ENCODE results near the gene OXT.
"Not testable (repeated sequence)": the region's sequence is repeated elsewhere in the genome, so short reads cannot be mapped to it uniquely, and the experiment has no call there.

Gene OXT
- 0 to 0.22 (median 0) reads per million in 17 experiments for total RNA-seq

DNA sequence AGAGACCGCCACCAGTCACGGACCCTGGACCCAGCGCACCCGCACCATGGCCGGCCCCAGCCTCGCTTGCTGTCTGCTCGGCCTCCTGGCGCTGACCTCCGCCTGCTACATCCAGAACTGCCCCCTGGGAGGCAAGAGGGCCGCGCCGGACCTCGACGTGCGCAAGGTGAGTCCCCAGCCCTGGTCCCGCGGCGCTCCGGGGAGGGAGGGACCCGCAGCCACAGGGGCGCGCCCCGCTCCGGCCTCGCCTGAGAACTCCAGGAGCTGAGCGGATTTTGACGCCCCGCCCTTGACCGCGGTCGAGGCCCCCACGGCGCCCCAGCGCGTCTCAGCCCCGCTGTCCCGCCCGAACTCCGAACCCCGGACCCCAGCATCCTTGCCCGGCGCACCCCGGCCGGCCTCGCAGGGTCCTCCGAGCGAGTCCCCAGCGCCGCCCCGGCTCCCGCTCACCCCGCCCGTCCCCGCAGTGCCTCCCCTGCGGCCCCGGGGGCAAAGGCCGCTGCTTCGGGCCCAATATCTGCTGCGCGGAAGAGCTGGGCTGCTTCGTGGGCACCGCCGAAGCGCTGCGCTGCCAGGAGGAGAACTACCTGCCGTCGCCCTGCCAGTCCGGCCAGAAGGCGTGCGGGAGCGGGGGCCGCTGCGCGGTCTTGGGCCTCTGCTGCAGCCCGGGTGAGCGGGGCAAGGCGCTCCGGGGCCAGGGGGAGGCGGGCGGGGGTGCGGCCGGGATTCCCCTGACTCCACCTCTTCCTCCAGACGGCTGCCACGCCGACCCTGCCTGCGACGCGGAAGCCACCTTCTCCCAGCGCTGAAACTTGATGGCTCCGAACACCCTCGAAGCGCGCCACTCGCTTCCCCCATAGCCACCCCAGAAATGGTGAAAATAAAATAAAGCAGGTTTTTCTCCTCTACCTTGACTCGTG lies at the start of gene OXT:
OXT (plus strand) TSS at position 11 of the 920 bp plus-strand sequence; CDS start at position 47, 36 bp downstream.
- peak in 3 of 4 experiments; percentile 26 to 70 (median 50) for DNase-seq

DNA sequence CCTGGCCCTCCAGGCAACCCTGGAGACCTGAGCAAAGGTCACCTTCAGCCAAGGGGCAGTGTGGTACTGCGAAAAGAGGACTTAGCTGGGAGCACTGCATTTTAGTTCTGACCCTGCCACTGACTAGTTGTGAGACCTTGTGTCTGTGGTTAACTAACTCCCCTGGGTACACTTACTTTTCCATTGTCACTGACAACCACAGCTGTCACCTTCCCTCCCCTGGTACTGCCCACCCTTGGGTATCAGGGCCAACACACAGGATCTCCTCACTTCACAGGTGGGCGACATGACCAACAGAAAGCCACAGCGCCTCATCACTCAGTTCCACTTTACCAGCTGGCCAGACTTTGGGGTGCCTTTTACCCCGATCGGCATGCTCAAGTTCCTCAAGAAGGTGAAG lies 49.6 kb upstream of the OXT start:
- DNase-seq: no peak

DNA sequence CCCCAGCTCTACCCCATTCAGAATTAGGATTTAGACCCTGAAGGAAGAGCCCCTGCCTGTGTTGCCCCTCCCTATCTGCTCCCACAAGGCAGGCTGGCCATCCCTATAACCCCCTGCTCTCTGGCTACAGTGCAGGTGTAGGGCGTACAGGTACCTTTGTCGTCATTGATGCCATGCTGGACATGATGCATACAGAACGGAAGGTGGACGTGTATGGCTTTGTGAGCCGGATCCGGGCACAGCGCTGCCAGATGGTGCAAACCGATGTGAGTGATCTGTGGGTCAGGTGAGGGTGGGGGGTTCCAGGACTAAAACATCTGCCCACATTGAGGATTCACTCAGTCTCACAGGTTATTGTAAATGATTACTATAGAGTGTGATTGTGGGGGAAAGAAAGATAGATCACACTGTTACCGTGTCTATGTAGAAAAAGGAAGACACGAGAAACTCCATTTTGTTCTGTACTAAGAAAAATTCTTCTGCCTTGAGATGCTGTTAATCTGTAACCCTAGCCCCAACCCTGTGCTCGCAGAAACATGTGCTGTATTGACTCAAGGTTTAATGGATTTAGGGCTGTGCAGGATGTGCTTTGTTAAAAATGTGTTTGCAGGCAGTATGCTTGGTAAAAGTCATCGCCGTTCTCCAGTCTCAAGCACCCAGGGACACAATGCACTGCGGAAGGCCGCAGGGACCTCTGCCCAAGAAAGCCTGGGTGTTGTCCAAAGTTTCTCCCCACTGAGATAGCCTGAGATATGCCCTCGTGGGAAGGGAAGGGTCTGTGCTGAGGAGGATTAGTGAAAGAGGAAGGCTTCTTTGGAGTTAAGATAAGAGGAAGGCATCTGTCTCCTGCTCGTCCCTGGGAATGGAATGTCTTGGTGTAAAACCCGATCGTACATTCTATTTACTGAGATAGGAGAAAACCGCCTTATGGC lies 48.6 kb upstream of the OXT start:
- DNase-seq: not testable (repeated sequence)

DNA sequence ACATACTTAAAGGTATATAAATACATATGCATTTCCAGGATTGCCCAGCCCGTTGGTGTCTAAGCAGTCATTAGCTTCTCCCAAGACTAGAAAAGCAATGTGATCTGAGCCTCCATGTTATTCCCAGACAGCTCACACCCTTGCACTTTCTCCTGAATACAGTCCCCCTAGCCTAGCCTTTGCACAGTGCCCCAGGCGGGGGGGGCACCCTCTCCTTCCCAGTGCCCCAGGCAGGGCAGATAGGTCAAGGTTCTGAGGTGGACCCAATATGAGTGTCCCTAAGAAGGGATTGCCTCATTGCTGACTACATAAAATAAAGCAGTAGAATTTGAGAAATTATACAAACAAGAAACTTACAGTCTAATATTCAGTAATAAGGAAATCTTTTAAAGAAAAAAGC lies 43.4 kb upstream of the OXT start:
- DNase-seq: no peak

DNA sequence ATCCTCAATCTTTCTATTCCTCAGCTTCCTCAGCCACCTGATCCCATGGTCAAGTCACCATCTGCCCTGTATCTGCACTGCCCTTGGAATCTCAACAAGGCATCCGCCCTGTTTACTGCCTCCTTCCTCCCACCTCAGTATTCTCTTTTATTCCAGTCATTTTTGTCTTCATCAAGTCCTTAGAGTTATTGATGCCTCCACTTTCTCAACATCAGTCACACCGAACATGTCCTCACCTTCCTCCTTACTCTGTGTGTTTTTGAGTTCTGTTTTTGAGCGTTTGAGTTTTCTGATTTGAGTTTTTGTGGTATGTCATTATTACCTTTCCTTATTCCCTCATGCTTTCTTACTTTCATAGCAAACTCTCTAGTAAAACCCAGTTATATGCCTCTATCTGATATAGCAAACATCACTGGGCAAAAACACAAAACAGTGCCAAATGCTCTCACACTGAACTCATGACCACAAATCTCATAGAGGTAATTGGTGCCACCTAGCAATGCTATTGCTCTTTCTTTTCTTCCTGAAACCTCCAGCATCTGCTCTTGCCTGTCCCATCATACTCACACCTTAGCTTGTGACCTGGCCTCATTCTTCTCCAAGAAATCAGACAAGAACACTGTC lies 39.8 kb upstream of the OXT start:
- DNase-seq: no peak

DNA sequence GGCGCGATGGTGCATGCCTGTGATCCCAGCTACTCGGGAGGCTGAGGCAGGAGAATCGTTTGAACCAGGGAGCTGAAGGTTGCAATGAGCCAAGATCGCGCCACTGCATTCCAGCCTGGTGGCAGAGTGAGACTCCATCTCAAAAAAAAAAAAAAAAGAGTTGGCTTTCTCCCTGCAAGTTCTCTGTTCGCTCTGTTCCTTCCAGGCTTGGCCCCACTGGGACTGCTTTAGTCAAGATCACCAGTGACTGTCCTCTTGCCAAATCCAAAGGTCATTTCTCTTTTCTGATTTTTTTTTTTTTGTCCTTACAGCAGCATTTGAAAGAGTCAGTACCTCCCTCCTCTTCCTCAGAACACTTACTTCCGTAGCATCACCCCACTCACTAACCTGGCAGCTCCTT lies 38.8 kb upstream of the OXT start:
- DNase-seq: no peak

DNA sequence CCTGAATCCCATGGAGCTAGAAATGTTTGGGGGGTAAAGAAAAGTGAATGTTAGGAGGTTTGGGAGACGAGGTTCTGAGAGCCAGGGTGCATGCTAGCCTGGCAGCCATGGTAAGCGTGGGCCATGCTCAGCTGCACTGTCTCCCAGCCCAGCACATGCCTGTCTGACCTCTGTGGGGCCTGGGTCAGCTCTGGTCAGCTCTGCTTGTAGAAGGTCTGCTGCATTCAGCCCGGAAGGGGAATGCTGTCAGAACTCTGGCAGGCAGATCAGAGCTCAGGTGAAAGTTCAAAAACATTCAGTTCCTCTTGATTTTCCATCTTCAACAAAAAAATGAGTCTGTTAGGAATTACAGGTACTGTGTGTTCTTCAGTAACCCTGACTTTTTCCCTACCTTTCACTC lies 33.8 kb upstream of the OXT start:
- no peak for DNase-seq

DNA sequence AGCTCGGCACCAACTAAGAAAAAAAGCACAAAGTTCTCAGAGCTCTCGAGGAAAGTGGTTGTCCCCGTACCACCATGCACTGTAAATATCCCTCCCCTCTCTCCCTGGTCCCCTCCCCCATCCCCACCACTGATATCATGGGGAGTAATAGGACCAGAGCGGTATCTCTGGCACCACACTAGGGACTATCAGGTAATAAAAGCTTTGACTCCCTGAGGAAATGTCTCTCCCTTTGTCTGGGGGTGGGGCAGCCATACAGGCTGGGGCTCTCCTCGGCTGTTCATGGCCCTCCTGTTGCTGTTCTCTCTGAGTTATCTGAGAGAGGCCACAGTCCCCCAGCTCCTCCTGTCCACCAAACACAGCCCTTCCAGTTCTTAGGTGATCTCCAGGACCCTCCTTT lies 33.0 kb upstream of the OXT start:
- DNase-seq: no peak

DNA sequence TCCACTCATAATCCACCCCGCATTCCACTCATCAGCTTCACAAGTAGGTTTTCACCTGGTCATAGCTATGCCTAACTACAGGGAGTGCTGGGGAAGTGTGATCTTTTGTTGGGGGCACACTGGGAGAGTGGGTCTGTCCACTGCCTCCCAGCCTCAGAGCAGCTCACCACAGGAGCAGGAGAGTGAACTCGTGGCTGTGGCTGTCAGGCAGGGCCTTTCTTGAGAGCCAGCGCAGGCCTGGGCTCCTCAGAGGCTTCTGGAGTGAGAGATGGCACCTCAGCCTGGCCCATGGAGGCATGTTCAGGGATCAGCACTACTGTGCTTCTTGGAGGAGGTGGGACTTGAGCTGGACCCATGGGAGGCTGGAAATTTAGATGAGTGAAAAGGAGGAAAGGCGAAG lies 32.0 kb upstream of the OXT start:
- no peak for DNase-seq

DNA sequence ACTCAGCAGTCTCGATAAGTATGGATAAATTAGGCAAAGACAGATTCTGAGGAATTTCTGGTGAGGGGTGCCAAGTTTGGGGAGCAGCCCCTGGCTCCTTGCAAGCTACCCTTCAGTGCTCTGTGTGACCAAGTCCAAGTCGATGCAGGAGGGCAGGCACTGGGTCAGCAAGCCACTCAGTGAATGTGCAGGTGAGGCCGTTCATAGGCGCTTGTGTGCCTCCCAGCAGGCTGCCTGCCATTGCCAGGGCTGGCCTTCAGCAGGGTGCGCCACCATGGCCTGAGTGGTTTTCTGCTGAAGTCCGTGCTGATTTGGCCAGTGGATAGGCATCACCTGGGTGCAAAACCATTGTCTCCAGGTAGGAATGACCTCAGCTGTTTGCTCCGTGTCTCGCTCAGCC lies 31.3 kb upstream of the OXT start:
- DNase-seq: no peak

DNA sequence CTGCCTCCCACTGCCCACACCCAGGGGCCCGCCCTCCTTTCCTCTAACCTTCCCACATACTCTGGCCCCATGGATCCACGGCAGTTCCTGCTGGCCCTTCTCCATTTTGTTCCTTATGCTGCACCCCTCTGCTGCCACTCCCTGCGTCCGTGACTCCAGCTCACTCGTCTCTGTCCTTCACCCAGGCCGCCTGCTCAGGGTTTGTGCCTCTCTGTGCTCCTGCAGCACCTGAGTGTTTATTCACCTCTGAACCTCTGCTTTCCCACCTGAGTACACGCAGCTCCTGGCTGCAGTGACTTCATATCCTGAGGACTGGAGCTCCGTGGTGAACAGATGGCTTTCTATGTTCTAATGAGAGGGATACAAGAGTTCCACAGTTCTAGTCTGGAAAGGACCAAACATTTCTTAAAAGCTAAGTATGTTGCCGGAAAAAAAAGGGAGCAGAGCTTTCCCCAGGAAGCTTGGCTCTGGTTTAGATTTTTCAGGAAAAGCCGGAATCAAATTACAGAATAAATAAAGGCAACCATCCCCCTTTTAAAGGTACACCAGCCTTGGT lies 29.5 kb upstream of the OXT start:
- no peak for DNase-seq

DNA sequence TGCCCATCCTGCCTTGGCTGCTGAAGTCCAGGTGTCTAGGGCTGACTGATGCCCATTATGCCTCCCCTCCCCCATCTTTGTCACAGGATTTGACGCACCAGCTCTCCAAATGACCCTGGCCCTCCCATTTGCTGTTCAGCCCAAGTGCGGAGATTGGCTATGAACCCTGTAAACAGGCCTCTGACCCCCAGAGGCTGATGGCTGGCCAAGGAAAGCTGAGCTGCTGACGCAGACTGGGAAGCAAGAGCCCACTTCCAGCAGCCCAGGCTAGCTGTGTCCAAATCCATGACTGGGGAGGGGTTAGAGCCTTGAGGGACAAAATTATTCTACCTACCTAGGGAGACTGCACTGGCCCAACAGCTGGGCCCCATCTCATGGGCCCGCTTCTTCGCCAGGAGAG lies 28.8 kb upstream of the OXT start:
- DNase-seq: no peak

DNA sequence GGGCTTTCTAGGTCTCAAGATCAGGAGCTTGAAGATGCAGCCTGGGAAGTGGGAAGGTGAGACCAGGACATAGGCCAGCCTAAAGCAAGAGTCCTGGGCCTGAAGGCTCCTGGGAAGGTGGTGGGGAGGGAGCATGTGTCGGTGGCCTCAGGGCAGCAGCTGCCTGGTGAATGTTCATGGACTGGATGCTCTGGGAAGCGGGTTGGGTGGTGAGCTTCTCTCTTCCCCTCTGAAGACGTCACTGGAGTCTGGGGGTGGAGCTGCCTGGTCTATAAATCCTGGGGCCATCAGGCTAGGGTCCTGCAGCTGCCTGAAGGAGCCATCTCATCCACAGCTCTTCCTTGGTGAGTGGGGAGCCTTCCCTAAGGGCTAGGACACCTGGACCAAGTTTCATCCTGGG lies 28.1 kb upstream of the OXT start, which contains the start of gene GNRH2:
GNRH2 (plus strand) TSS at position 301 of the 400 bp plus-strand sequence. CDS start 793 bp downstream, outside the sequence.
- no peak for DNase-seq

DNA sequence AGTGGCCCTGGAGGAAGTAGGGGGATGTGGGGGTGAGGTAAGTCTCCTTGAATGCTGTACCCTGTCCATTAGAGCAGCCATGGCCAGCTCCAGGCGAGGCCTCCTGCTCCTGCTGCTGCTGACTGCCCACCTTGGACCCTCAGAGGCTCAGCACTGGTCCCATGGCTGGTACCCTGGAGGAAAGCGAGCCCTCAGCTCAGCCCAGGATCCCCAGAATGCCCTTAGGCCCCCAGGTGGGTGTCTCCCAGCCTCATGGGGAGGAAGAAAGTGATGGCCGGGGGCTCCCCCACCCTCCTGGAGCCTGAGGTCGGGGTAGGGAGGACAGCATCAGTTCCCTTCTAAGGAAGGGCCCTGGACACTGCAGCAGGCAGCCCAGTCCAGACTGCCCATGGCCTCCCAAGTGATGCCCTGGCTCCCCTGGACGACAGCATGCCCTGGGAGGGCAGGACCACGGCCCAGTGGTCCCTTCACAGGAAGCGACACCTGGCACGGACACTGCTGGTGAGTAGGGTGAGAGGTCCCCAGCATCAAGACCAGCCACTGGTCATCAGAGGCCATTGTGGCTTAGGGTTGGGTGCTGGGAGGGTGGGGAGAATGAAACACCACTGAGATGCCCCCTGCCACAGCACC lies 27.0 kb upstream of the OXT start:
- DNase-seq: no peak

DNA sequence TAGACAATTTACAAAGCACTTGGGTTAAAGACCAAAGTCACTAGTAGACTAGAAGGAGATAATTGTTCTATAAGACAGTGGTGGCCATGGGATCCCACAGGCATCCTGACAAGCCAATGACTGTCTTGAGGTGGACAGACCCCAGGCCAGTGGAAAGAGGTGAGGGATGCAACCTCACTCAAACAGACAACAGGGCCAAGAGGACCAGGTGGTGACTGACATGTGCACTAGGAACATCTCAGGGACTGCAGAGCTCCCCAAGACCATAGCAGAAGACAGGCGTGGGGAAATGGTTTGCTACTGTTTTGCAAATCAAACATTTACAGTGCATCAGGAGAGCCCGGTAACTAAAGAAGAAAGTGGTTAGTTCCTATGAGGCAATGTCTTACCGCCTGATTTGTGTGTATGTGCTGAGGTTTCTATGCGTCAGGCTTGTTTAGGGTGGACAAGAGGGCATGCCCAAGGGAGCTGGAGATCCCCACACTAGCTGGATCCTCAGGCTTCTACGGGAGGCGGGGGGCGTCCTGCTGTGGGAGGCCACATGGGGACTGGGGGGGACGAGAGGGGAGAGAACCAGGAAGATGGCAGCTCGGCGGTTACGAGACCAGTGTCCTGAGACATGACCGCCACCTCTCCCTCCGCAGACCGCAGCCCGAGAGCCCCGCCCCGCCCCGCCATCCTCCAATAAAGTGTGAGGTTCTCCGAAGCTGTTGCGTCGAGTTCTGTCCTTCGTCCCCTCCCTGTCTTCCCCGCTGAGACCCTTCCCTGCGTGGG lies 26.2 kb upstream of the OXT start:
- DNase-seq: peak; percentile 63 to 86 (median 76)

DNA sequence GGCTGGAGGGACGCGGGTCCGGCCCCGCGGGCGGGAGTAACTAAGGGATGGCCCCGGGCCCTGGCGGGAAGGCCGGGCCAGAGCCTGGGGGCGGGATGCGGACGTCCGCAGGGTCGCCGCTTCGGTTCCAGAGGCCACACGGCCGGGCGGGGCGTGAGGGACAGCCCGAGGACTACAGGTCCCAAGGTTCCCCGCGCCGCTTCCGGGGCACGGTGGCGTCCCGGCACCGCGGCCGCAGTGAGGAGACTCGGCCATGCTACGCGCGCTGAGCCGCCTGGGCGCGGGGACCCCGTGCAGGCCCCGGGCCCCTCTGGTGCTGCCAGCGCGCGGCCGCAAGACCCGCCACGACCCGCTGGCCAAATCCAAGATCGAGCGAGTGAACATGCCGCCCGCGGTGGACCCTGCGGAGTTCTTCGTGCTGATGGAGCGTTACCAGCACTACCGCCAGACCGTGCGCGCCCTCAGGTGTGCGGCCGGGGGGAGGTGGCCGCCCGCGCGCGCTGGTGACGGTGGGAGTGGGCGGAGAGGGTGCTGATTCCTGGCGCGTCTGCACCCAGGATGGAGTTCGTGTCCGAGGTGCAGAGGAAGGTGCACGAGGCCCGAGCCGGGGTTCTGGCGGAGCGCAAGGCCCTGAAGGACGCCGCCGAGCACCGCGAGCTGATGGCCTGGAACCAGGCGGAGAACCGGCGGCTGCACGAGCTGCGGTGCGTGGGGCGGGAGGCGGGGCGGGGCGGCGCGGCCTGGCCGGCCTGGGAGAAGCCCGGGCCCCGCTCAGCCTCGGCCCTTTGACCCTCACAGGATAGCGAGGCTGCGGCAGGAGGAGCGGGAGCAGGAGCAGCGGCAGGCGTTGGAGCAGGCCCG lies 25.4 kb upstream of the OXT start, which contains the start of gene MRPS26:
MRPS26 (plus strand) TSS at position 237 of the 861 bp plus-strand sequence; CDS start at position 254, 17 bp downstream.
- peak; percentile 90 to 97 (median 94) for DNase-seq

DNA sequence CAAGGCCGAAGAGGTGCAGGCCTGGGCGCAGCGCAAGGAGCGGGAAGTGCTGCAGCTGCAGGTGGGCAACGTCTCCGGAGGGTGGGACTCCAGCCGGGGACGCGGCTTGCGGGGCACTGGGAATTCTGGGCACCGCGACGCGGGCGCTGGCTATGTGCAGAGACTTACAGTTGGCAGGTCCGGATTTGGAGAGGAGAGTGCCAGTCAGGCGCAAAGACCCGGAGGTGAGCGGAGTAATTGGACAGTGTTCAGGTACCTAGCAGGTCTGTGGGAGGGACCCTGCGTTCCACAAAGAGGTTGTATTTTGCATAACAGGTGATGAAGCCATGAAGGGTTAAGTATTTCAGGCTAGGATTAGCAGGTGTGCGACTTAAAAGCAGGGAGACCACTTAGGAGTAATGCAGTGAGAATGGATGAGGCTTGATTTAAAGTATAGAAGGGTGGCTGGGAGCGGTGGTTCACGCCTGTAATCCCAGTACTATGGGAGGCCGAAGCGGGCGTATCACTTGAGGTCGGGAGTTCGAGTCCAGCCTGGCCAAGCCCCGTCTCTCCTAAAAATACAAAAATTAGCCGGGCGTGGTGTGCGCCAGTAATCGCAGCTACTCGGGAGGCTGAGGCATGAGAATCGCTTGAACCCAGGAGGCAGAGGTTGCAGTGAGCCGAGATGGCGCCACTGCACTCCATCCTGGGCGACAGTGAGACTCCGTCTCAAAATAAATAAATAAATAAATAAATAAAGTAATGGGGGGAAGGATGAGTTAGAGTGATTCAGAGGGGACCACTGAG lies 24.6 kb upstream of the OXT start:
- no peak for DNase-seq

DNA sequence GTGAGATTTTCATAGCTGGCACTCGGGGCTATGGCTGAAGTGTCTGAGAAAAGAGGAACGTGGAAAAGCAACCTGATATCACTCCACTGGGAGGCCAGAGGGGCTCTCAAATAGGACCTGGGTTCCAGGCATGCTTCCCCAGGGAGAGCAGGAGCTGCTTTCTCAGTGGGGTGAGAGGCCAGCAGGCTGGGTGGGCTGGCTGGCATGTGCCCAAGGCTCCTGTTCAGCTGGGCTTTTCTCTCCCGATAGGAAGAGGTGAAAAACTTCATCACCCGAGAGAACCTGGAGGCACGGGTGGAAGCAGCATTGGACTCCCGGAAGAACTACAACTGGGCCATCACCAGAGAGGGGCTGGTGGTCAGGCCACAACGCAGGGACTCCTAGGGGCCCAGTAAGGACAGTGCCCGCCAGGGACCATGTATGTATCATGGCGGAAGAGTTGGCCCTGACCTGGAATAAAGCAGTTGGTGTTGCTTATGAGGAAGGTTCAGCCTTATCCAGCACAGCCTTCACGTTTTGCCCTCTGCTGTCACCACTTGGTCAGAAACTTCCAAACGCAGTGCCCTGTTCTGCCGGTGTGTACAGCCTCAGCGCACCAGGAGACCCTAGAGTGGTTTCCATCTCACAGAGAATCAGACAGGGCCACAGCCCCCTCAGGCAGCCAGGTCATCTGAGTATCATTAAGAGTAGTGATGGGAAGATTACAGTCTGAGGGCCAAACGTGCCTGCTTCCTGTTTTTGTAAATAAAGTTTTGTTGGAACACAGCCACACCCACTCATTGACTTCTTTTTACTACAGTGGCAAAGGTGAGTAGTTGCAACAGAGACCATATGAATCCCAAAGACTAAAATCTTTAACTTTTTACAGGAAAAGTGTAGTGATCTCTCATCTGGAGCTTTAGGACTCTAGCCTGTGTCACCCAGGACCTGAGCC lies 23.7 kb upstream of the OXT start:
- DNase-seq: peak in 3 of 4 experiments; percentile 12 to 28 (median 28)
